Fibroblast of skin of left quadriceps (primary cell): Measurements from ENCODE around the gene MTUS2.

ENCODE experiments used
- DNase-seq, 2 experiments: peaks; one replicate each; pipeline ENCODE4 v3.0.0-alpha.2; 2013; ENCODE audit warnings: low read depth in 2 of 2

Gene MTUS2

GRCh38 chr13:28859069-28859468 is 38.9 kb downstream of the MTUS2 start:
- DNase-seq = no peak

DNA sequence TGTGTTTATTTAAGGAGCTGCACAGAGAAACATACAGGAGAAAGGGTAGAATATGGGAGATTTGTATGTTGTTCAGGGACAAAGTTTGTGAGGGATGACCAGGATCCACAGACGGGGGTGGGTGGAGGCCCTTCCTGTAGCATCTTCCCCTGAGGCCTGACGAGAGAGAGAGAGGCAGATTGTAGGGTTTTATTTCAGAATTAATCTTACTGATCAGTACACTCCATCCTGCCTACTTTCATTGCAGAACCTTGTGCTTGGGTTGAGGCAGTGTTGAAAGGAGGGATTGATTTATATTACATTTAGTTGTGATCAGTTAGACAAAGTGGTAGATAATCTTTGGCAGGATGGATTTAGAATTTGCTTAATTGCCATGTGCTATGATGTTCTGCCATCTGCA is 39.6 kb downstream of the MTUS2 start:
- no peak for DNase-seq

DNA sequence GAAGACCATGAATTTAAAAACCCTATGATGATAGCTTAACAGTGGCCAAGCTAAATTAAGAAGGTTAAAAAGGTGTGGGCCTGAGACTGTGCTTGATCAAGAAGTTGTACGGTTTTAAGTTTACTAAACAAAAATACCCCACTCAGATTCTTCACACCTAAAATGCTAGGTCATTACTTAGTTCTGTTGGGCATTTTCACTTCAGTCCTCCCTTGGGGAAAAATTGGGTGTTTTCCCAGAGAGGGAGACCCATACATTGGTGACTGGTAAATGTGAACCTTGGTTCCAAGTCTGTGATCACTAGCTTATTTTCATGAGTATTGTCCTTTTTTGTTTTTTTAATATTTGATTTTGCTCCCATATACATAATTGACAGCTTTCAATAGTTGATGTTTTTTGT is 44.4 kb downstream of the MTUS2 start:
- DNase-seq = no peak

- DNase-seq = no peak
Measured at GRCh38 chr13:28865149-28865744, 45.1 kb downstream of the MTUS2 start.

DNA sequence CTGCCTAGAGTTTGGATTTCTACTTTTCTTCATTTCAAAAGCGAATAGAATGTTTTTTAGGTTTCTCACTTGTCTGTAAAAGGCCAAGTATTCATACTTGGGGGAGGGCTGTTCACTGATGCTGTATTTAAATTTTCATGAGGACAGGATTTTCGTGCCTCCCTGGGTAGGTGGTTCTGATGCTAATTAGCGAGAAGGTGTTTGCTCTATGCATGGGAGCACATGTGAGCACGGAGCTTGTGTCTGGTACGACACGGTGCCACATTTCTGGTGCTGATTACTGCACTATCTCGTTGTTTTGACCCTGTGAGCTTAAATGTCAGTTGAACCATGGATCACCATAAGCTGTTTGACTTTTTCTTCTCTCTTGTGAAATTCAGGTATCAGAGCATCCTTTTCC is 45.8 kb downstream of the MTUS2 start:
- DNase-seq = no peak

GRCh38 chr13:28866932-28867331 is 46.8 kb downstream of the MTUS2 start:
- DNase-seq = no peak

DNA sequence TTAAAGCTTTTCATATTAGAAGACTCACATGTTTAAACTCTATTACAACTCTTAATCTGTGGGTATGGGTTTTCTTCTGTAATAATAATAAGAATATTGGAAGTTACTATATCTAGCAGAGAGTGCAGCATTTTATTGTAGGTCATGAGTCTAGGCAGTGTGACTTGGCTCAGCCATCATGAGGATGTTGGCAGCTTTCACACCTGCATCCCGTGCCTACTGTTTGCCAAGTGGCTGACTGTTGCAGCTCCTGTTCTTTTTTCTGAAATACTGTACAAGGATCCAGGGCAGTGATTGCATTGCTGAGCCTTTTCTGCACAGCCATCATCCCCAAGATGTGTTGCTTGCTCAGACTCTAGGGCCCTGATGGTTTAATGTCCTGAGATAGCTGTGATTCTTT is 47.4 kb downstream of the MTUS2 start:
- DNase-seq = no peak

- no peak for DNase-seq
Measured at GRCh38 chr13:28872427-28873176, 52.5 kb downstream of the MTUS2 start.

DNA sequence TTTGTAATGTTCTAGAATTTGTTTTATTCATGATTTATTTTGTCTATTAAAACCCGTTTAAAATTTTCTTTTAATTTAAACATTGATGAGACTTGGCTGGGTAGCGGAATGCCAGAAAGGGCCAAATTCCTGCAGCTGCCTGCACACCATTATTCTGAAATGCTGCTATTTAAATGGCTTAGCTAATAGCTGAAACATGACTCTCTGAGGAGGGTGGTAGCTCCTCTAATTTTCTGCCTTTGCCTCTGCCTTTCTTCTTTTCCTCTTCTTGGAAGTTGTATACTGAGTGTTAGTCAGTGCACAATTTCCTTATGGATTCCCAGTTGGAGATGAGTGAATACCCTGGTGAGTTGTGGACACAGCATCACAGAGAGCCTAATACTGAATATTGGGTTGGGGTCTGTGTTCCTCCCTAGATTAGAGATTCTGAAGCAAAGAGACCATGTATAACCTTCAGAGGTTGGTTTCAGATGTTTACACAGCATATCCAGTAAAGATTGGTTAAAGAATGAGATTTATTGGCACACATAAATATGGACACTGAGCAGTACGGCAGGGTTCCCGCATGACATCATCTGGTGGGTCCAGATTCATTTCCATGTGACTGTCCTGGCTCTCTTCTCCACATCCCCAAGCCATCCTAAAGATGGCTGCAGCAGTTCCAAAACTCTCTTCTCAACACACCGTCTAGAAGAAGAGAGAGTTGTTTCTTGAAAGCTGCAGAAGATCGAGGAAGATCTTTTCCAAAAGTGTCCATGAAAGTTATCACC is 55.9 kb downstream of the MTUS2 start:
- DNase-seq = no peak

GRCh38 chr13:28877408-28877807 is 57.3 kb downstream of the MTUS2 start:
- no peak for DNase-seq

GRCh38 chr13:28885181-28885580 is 65.0 kb downstream of the MTUS2 start:
- DNase-seq = no peak

- DNase-seq = no peak
Measured at GRCh38 chr13:28889086-28889732, 69.1 kb downstream of the MTUS2 start.

GRCh38 chr13:28890712-28891111 is 70.6 kb downstream of the MTUS2 start:
- DNase-seq = no peak

GRCh38 chr13:28918030-28918429 is 97.9 kb downstream of the MTUS2 start:
- no peak for DNase-seq

DNA sequence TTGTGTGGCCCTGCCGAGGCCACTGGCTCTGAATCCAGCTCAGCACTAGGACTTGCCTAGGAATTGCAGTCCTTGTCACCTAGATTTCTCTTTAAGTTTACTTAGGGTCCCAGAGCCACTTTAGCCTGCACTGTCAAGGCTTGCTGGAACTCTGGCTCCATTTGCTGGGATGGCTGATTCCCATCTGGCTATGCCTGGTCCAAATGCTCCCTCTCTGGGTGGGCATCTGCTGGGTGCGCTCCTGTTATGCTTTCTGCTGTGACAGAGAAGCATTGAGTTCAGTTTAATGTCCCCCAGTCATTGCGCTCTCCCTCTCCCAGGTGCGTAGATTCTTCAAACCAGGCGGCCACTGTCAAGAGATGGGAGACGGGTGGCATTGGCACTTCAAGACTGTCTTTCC is 102.2 kb downstream of the MTUS2 start:
- no peak for DNase-seq

DNA sequence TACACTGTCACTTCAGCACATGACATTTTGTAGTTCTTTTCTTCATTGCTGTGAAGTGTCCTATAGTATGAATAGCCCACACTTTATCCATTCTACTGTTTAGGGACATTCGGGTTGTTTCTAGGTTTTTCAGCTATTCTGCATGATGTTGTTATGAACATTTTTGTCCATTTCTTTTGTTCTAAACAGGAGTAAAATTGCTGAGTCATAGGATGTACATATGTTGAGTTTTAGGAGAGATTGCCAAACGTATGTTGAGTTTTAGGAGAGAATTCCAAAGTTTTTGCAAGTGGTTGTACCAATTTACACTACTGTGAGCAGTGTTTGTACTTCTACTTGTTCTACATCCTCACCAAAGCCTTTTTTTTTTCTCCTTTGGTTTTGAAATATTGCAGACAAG is 115.0 kb downstream of the MTUS2 start:
- DNase-seq = no peak

DNA sequence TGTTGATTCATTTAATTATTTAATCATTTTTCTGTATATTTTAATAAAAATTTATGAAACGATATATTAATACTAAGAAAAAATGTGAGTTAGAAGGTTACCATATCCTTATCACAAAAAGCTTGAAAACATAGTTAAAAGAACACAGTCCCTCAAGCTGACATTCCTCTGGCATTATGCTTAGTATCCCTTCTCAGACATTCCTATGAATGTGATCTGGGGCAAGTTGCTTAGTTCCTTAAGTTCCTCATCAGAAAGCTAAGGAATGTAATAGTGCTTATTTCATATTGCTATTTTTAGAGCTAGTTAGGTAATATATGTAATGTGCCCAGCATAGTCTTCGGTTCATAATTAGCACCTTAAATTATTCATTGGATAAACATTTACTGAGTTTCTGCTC is 122.8 kb downstream of the MTUS2 start:
- no peak for DNase-seq

GRCh38 chr13:28953714-28954418 is 133.7 kb downstream of the MTUS2 start:
- no peak for DNase-seq

GRCh38 chr13:28954419-28954725 is 134.2 kb downstream of the MTUS2 start:
- DNase-seq = no peak

- no peak for DNase-seq
Measured at GRCh38 chr13:28954810-28955209, 134.7 kb downstream of the MTUS2 start.

- no peak for DNase-seq
Measured at GRCh38 chr13:28955264-28955966, 135.3 kb downstream of the MTUS2 start.
